Spleen (tissue), 13 donors: Measurements from ENCODE around the gene SERPINA9. TPM values are rescaled to one million over a fixed set of nuclear protein-coding genes. Genes with fewer than 3 reads are reported as not detected.

Experiments
- DNase-seq: peaks from one replicate; pipeline ENCODE4 v3.0.0-alpha.2; 2020
- H3K27ac ChIP-seq, 8 donors: fragments of 200-600 bp; sonication (generic) in 7 of 8; 1 replicate in 4 of 8; 2 replicates in 4 of 8; pipeline versions ENCODE4 v1.5.0 to v1.8.0; 2016 to 2021; ENCODE audit warnings: inconsistent platforms in 4 of 8, mild to moderate bottlenecking in 4 of 8, moderate library complexity in 1 of 8
- H3K27me3 ChIP-seq, 7 donors: fragments of 200-600 bp; sonication (generic) in 6 of 7; replicated peaks in 1 of 7; 1 replicate in 4 of 7; 2 replicates in 3 of 7; pipeline versions ENCODE4 v1.5.0 to v1.8.0; 2016 to 2021; ENCODE audit warnings: inconsistent platforms in 3 of 7, mild to moderate bottlenecking in 1 of 7
- H3K36me3 ChIP-seq, 6 donors: fragments of 200-600 bp; sonication (generic) in 5 of 6; 1 replicate in 4 of 6; 2 replicates in 2 of 6; pipeline versions ENCODE4 v1.5.0 to v1.8.0; 2016 to 2021; ENCODE audit warnings: inconsistent platforms in 2 of 6
- H3K4me1 ChIP-seq, 6 donors: fragments of 200-600 bp; sonication (generic) in 5 of 6; 1 replicate in 3 of 6; 2 replicates in 3 of 6; pipeline versions ENCODE4 v1.5.0 to v1.8.0; 2016 to 2021; ENCODE audit warnings: inconsistent platforms in 3 of 6
- H3K4me3 ChIP-seq, 8 donors: fragments of 200-600 bp; sonication (generic) in 7 of 8; 1 replicate in 4 of 8; 2 replicates in 4 of 8; pipeline versions ENCODE4 v1.5.0 to v1.8.0; 2016 to 2021; ENCODE audit warnings: inconsistent platforms in 4 of 8, mild to moderate bottlenecking in 4 of 8, moderate library complexity in 2 of 8
- H3K9me3 ChIP-seq, 8 donors: fragments of 200-600 bp; sonication (generic) in 7 of 8; 1 replicate in 4 of 8; 2 replicates in 4 of 8; pipeline versions ENCODE4 v1.5.0 to v1.8.0; 2016 to 2021; ENCODE audit warnings: inconsistent platforms in 4 of 8
- POLR2A ChIP-seq, 3 donors: fragments of 450-650 bp; IDR thresholded peaks; one replicate each; pipeline ENCODE4 v1.5.1; 2017; ENCODE audit warnings: antibody characterized with exemption in 3 of 3, mild to moderate bottlenecking in 1 of 3
- POLR2AphosphoS5 ChIP-seq, 3 donors: sonication (generic); formaldehyde crosslinking; IDR thresholded peaks; one replicate each; pipeline ENCODE4 v1.5.1; 2017; ENCODE audit warnings: antibody characterized with exemption in 3 of 3
- WGBS, 5 donors: extraction: QIAGEN DNeasy Blood & Tissue Kit in 3 of 5; methylation state at CpG; one replicate each; pipeline versions ENCODE4 v1.1.5 to v1.1.7; 2013 to 2018; 5-methylcytosine and 5-hydroxymethylcytosine counted together
- intact Hi-C: fragments of 100-400 bp; cut with DNase I; formaldehyde crosslinking; loops from one replicate; pipeline ENCODE4 v1.15.0; 2023; ENCODE audit warnings: low total_unique reads
- long read RNA-seq, 2 donors: transcript quantifications; one replicate each; lab custom pipeline, GENCODE V29; 2026
- polyA plus RNA-seq, 3 donors: library from polyadenylated mRNA; stranded (reverse); fragments of 200-250 nt; gene quantifications; one replicate each; pipeline ENCODE4 v1.2.1, GENCODE V29; 2013
- total RNA-seq, 7 donors: library from RNA; depleted of rRNA in 3 of 7; stranded (reverse); fragments of >200 nt in 3 of 7; fragmentation: NEBNext Ultra II Directional in 4 of 7; extraction: Animal tissue kit (Norgen Biotek cat#: 25700) in 4 of 7; gene quantifications; one replicate each; pipeline versions ENCODE4 v1.1.0 to v1.2.1, GENCODE V29; 2016 to 2021
- TF ChIP-seq, protein P1 (sequence below), 11 experiments: fragments of 200-600 bp in 7 of 11; fragments of 450-650 bp in 4 of 11; sonication (generic) in 4 of 11; IDR thresholded peaks in 8 of 11; conservative IDR thresholded peaks in 3 of 11; 1 replicate in 7 of 11; 2 replicates in 4 of 11; pipeline versions ENCODE4 v1.4.0 to v1.8.0; 2016 to 2021; ENCODE audit warnings: antibody characterized with exemption in 11 of 11, inconsistent platforms in 4 of 11, mild to moderate bottlenecking in 1 of 11
- donor health status: healthy with polysubstance abuse.
- donor health status: DM: no; HTN: no; CAD: no; lungs with moderate emphysema.
- donor health status: DM: no; HTN: no; CAD: no.
- donor health status: Bipolar disorder and iron deficiency.
- donor health status: healthy.
- donor health status: DM: no; HTN: no; CAD: no.
- donor health status: DM: yes; HTN: yes; CAD: no.

SERPINA9 gene, protein sequence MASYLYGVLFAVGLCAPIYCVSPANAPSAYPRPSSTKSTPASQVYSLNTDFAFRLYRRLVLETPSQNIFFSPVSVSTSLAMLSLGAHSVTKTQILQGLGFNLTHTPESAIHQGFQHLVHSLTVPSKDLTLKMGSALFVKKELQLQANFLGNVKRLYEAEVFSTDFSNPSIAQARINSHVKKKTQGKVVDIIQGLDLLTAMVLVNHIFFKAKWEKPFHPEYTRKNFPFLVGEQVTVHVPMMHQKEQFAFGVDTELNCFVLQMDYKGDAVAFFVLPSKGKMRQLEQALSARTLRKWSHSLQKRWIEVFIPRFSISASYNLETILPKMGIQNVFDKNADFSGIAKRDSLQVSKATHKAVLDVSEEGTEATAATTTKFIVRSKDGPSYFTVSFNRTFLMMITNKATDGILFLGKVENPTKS
- total RNA-seq: not detected
- polyA plus RNA-seq: 1 to 10 TPM in 1 of 3 donors, under 1 TPM in 2; 0.10 to 8.9 (median 0.65) TPM
- long read RNA-seq, donor 1: 0 reads
- long read RNA-seq, donor 2: 0 reads

- no peak within 1 kb of the TSS for H3K27ac ChIP-seq
- peaks cover 0 to 42% (median 19%) of the 10 kb centered on the region in 8 donors for H3K9me3 ChIP-seq
- no peaks in the 10 kb centered on the region for H3K36me3 ChIP-seq
- H3K4me3 ChIP-seq: no peak within 1 kb of the TSS
- TF ChIP-seq POLR2A (IDR thresholded peaks at IDR 0.05): no peak
- TF ChIP-seq POLR2AphosphoS5 (IDR thresholded peaks at IDR 0.05): no peak
- TF ChIP-seq, protein P1, sequence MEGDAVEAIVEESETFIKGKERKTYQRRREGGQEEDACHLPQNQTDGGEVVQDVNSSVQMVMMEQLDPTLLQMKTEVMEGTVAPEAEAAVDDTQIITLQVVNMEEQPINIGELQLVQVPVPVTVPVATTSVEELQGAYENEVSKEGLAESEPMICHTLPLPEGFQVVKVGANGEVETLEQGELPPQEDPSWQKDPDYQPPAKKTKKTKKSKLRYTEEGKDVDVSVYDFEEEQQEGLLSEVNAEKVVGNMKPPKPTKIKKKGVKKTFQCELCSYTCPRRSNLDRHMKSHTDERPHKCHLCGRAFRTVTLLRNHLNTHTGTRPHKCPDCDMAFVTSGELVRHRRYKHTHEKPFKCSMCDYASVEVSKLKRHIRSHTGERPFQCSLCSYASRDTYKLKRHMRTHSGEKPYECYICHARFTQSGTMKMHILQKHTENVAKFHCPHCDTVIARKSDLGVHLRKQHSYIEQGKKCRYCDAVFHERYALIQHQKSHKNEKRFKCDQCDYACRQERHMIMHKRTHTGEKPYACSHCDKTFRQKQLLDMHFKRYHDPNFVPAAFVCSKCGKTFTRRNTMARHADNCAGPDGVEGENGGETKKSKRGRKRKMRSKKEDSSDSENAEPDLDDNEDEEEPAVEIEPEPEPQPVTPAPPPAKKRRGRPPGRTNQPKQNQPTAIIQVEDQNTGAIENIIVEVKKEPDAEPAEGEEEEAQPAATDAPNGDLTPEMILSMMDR (IDR thresholded peaks at IDR 0.05 in 8 of 11, conservative IDR thresholded peaks at IDR 0.05 in 3 of 11): no peak
- WGBS, 5 donors: 40 to 83% (median 55%) methylated on average over 2 of the region's 2 CpGs
- no peak for DNase-seq
- intact Hi-C loops: no loop called here
- no peaks in the 10 kb centered on the region for H3K4me1 ChIP-seq
- peaks cover 0 to 8% (median 0%) of the 10 kb centered on the region in 7 donors for H3K27me3 ChIP-seq
These were observed at the start of gene SERPINA9 for GRCh38 chr14:94476023-94476422. TSS of gene SERPINA9 (minus strand) at chr14:94476197. CDS start at chr14:94469840, 6,357 bp downstream.

- intact Hi-C loops: no loop called here
- no peak overlapping the region for H3K4me3 ChIP-seq
- no peaks in the 10 kb centered on the region for H3K36me3 ChIP-seq
- no peak for DNase-seq
- peaks cover 0 to 28% (median 0%) of the 10 kb centered on the region in 7 donors for H3K27me3 ChIP-seq
- no peaks in the 10 kb centered on the region for H3K4me1 ChIP-seq
- TF ChIP-seq POLR2AphosphoS5 (IDR thresholded peaks at IDR 0.05) (no peak), POLR2A (IDR thresholded peaks at IDR 0.05) (no peak)
- TF ChIP-seq, protein P1 (IDR thresholded peaks at IDR 0.05 in 8 of 11, conservative IDR thresholded peaks at IDR 0.05 in 3 of 11): no peak
- H3K9me3 ChIP-seq: peaks cover 0 to 7% (median 0%) of the 10 kb centered on the region in 8 donors
- H3K27ac ChIP-seq: no peak overlapping the region
- 59 to 80% (median 78%) methylated on average over 3 of the region's 3 CpGs for WGBS, 5 donors
These were observed 48.1 kb upstream of the SERPINA9 start for GRCh38 chr14:94524093-94524492.

- intact Hi-C loops: no loop called here
- Histone ChIP-seq H3K9me3 (peaks cover 0 to 7% (median 0%) of the 10 kb centered on the region in 8 donors), H3K4me1 (no peaks in the 10 kb centered on the region), H3K27me3 (peaks cover 0 to 28% (median 0%) of the 10 kb centered on the region in 7 donors), H3K4me3 (no peak overlapping the region), H3K27ac (no peak overlapping the region), H3K36me3 (no peaks in the 10 kb centered on the region)
- 78 to 94% (median 90%) methylated on average over 8 of the region's 8 CpGs for WGBS, 5 donors
- no peak for DNase-seq
- TF ChIP-seq POLR2A (IDR thresholded peaks at IDR 0.05) (no peak), POLR2AphosphoS5 (IDR thresholded peaks at IDR 0.05) (no peak)
- TF ChIP-seq, protein P1 (IDR thresholded peaks at IDR 0.05 in 8 of 11, conservative IDR thresholded peaks at IDR 0.05 in 3 of 11): no peak
These were observed 47.3 kb upstream of the SERPINA9 start for GRCh38 chr14:94523265-94523664.

DNA sequence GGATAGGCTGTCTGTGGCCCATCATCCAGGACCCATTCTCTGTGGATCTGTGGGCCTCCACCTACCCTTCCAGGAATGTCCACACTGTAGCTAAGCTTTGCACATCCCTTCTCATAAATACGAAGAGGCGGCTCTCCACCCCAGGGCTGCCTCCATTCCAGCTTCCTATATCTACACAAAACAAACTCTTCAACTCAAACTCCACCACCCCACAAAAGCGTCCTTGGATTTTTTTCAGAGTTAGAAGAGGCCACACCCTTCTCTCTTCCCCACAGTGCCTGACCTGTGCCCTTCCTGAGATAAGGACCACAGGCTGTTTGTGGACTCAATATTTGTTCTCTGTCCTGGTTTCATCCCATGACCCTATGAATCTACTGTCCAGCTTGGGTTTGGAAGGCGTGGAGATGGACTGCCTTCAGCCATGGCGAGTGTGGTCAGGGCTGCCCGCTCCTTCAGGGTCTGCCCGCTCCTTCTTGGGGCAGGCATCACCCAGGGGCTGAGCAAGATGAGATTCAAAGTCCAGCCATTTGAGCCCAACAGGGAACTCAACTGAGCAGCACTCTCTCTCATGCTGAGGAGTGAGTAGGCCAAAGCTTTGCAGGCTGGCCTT is 46.2 kb upstream of the SERPINA9 start:
- H3K36me3 ChIP-seq: no peaks in the 10 kb centered on the region
- TF ChIP-seq, protein P1 (IDR thresholded peaks at IDR 0.05 in 8 of 11, conservative IDR thresholded peaks at IDR 0.05 in 3 of 11): no peak
- peaks cover 0 to 34% (median 0%) of the 10 kb centered on the region in 7 donors for H3K27me3 ChIP-seq
- DNase-seq: no peak
- intact Hi-C loops: no loop called here
- H3K4me3 ChIP-seq: no peak overlapping the region
- H3K4me1 ChIP-seq: no peaks in the 10 kb centered on the region
- WGBS, 5 donors: 71 to 80% (median 77%) methylated on average over 5 to 7 of the region's 7 CpGs
- peaks cover 0 to 7% (median 0%) of the 10 kb centered on the region in 8 donors for H3K9me3 ChIP-seq
- no peak overlapping the region for H3K27ac ChIP-seq
